HG03103 (cell line): ENCODE data around the gene BBS9.

Source experiments
- ATAC-seq: cut with Tn5 transposase; IDR thresholded peaks from one replicate; pipeline ENCODE4 v1.9.1; 2021; ENCODE audit warnings: low read depth; ENCODE audit not compliant: unreplicated experiment

Gene BBS9

GRCh38 chr7:33531888-33532287, 402.5 kb downstream of the BBS9 start:
- no peak for ATAC-seq

GRCh38 chr7:33534833-33535232, 405.5 kb downstream of the BBS9 start:
- ATAC-seq = no peak

DNA sequence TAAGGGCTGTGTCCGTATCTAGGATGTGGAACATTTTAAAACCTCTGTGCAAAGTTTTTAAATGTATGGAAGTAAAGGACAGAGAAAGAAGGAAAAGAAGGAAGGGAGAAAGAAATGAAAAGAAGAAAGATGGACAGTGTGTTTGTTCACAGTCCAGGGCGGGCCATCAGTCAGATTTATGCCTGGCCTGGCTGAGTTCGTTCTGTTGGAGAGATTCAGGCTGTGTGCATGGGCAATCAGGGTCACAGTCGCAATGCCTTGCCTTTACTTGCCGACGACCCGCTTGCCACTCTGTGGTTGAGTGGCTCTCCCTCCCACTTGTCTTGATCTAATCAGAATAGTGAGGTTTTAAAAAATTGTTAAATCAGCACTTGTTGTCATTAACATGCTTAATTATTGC, 406.6 kb downstream of the BBS9 start:
- ATAC-seq = no peak

GRCh38 chr7:33536398-33537103, 407.2 kb downstream of the BBS9 start:
- no peak for ATAC-seq

- no peak for ATAC-seq
These were observed 407.7 kb downstream of the BBS9 start for GRCh38 chr7:33537104-33537477.

GRCh38 chr7:33539198-33539597, 409.8 kb downstream of the BBS9 start:
- ATAC-seq = no peak

- no peak for ATAC-seq
These were observed 410.5 kb downstream of the BBS9 start for GRCh38 chr7:33539659-33540400.

GRCh38 chr7:33547880-33548279, 418.5 kb downstream of the BBS9 start:
- ATAC-seq = no peak

GRCh38 chr7:33550363-33550762, 421.0 kb downstream of the BBS9 start:
- no peak for ATAC-seq

GRCh38 chr7:33550979-33551378, 421.6 kb downstream of the BBS9 start:
- no peak for ATAC-seq

DNA sequence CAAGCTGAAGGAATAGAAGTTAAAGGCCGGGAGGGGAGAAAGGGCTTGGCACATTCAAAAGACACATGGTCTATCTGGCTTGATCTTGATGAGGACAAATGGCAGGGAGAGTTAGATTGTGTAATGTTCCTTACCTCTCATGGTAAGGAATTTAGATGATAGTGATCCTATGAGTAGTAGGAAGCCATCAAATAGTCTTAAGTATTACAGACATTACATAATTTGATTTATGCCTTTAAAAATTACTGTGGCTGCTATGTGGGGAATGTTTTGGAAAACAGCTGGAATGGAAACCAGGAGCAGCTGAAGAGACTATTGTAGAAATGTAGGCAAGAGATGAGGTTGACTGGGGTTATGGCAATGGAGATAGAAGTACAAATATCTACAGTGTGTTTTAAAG, 424.7 kb downstream of the BBS9 start:
- ATAC-seq = no peak

- ATAC-seq = no peak
These were observed 425.2 kb downstream of the BBS9 start for GRCh38 chr7:33554576-33554975.

DNA sequence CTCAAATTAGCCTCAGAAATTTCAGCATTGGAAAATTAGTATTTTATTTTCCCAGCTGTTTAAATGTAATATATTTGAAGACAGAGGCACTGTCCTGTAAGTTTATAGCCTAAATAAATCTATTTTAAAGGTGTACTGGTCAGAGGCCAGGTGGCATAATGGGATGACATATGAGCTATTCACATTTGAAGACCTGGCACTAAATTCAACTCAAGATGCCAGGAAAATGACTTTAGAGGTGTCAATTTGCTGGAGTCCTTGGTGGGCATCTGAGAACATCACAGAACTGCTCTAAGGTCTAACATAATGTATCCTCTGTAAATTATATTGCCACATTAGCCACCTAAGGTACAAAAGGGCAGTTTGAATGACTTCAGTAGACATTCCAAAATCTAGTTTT, 427.1 kb downstream of the BBS9 start:
- ATAC-seq = no peak

DNA sequence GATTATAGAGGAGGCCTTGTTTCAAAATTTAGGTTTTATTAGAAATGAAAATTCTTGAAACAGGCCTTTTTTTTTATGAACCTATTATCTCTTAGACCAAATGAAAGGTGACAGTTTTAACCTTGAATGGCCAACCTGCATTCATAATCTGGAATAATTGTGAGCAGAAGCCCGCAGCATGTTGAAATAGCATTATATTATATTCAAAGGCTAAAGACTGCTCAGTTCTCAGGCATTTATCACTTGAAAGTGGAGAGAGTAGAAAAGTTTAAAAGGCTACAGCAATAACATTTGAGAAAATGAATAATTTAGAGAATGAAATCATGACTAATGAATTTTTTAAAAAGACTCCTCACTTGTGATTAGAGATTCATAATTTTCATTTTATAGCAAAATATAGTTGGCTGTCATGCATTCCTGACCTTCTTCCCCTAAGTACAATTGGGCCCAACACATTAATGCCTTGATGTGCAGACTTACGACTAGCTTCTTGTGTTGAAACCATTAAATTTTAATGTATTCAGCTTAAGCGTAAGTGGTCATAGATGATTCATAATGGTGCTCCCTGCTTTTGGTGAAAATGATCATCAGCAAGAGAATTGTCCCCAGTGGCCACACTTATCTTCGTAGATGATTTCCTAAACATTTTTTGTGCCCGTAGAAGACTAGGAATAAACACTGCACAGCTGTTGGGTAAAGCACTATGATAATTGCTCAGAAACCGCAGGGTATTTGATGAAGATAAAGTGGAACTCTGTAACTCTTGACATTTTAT, 429.4 kb downstream of the BBS9 start:
- ATAC-seq = no peak

DNA sequence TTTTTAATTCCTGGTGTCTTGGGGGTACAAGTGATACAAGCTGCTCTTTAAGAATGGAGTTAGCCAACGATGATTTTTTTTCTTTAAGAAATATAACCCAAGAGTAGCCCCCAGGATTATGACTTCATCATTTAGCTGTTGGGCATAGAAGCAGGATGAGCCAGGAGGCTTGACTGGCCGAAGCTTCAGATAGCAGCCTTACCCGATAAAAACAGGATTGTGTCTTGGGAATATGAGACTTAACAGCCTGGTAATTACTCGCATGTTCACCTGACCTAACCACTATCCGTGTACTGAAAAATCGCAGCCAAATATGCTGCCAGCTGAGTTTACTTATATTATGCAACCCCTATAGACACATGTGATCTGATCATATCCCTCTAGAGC, 430.0 kb downstream of the BBS9 start:
- ATAC-seq = no peak

GRCh38 chr7:33562996-33563395, 433.6 kb downstream of the BBS9 start:
- no peak for ATAC-seq

DNA sequence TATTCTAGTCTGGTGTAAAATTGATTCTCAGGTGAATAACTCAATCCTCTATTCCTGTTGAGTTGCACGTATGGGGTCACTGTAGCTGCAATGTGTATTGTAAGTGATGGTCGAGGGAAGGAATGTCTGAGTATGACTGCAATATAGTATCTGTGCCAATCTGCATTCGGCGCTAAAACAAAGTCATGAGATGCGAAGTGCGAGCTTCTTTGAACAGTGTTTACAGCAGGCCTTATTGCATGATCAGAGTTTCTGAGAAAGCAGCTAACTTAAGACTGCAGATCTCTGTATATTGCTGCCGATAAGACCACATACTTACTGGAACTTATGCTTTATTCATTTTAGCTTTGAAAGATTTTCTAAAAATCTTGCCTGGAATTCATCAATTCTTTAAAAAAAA, 434.3 kb downstream of the BBS9 start:
- ATAC-seq = no peak

GRCh38 chr7:33578166-33578565, 448.8 kb downstream of the BBS9 start:
- no peak for ATAC-seq

- ATAC-seq = no peak
These were observed 449.7 kb downstream of the BBS9 start for GRCh38 chr7:33578881-33579672.

DNA sequence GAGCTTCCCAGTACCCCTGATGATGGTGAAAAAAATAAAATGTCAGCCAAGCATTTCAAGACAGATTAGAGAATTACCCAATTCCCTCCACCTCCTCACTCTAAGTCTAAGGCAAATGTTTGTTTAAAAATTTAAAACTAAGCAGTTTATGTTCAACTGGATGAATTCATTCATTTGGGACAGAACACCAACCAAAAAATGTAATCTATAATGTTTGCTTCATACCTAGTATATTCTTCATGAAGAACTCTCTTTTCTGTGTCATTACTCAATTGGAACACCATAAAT, 450.3 kb downstream of the BBS9 start:
- ATAC-seq = no peak

DNA sequence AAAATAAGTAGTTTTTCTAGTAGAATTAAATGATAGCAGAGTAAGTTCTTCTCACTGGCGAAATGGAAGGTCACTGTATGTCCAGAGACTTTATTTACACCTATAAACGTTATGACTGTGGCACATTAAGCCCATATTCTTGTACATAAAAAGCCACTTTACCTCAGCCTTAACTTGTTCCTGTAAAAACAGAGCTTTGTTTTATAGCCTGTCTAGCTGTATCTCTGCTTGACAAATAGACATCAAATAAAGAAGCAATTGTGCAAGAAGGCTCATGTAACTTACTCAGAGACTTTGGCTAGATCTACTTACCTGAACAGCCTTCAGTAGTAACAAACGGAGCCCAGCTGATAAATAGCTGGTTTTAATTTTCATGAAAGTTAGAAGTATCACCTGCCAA, 451.9 kb downstream of the BBS9 start:
- no peak for ATAC-seq
